ENCODE measurements around the gene ANKRD33B. TPM values are rescaled to one million over a fixed set of nuclear protein-coding genes. Genes with fewer than 3 reads are reported as not detected.

Gene ANKRD33B
- total RNA-seq, 1 donor from 2014 or later = 2.2 TPM

DNA sequence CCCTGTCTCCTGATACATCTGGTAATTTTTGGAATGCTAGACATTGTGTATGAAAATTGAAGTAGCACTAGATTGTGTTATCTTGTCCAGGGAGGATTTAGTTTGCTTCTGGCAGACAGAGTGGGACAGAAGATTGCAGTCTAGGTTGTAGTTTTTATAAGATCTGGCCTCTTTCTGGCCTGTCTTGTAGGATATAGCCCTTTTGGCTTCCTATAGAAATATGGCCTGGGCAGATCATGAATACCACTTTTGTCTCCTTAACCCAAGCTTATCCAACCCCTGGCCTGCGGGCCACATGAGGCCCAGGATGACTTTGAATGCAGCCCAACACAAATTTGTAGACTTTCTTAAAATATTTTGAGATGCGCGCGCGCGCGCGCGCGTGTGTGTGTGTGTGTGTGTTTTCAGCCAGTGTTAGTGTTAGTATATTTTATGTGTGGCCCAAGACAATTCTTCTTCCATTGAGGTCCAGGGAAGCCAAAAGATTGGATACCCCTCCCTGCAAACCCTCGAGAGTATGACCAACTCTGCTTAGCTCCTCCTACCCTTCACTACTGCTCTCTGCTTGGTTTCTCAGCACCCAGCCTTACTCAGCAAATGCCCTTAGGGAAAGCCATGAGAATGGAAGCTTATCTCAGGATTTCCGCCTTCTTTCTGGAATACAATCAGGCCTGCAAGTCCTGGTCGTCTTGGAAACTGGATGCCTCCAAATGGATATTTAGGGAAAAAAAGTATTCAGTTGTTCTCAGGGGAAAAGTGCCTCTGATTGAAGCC lies 26.5 kb downstream of the ANKRD33B start:
- no peaks in the 10 kb centered on the region for H3K79me2 ChIP-seq (ENCODE audit: low read depth)
- Mint-ChIP-seq H3K27ac (peak overlapping the region; percentile 67), H3K36me3 (no peaks in the 10 kb centered on the region), H3K27me3 (ENCODE audit: insufficient read depth, low read depth) (peaks cover 5% of the 10 kb centered on the region), H3K4me3 (no peak overlapping the region), H3K9me3 (no peaks in the 10 kb centered on the region), H3K4me1 (peaks cover 20% of the 10 kb centered on the region)
- H2AFZ ChIP-seq (replicated peaks) = peak overlapping the region; percentile 36
- DNase-seq (ENCODE audit: low spot score) = peak; percentile 66
- TF ChIP-seq EZH2 (IDR thresholded peaks at IDR 0.05) (no peak), EZH2phosphoT487 (IDR thresholded peaks at IDR 0.05) (no peak)
- TF ChIP-seq, protein P1, sequence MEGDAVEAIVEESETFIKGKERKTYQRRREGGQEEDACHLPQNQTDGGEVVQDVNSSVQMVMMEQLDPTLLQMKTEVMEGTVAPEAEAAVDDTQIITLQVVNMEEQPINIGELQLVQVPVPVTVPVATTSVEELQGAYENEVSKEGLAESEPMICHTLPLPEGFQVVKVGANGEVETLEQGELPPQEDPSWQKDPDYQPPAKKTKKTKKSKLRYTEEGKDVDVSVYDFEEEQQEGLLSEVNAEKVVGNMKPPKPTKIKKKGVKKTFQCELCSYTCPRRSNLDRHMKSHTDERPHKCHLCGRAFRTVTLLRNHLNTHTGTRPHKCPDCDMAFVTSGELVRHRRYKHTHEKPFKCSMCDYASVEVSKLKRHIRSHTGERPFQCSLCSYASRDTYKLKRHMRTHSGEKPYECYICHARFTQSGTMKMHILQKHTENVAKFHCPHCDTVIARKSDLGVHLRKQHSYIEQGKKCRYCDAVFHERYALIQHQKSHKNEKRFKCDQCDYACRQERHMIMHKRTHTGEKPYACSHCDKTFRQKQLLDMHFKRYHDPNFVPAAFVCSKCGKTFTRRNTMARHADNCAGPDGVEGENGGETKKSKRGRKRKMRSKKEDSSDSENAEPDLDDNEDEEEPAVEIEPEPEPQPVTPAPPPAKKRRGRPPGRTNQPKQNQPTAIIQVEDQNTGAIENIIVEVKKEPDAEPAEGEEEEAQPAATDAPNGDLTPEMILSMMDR (IDR thresholded peaks at IDR 0.05) = no peak
- peaks cover 10% of the 10 kb centered on the region for H3F3A ChIP-seq (ENCODE audit: low read depth)
- H3K4me3 ChIP-seq = no peak overlapping the region
- H3K4me2 ChIP-seq = peak overlapping the region; percentile 10
- H3K27ac ChIP-seq = no peak overlapping the region
- no peaks in the 10 kb centered on the region for H3K36me3 ChIP-seq
- no peaks in the 10 kb centered on the region for H3K9me3 ChIP-seq (ENCODE audit: low read depth)
- H4K20me1 ChIP-seq (ENCODE audit: low read depth) = no peaks in the 10 kb centered on the region
- H3K4me1 ChIP-seq = peaks cover 13% of the 10 kb centered on the region
- H3K9ac ChIP-seq = no peak overlapping the region
- no peaks in the 10 kb centered on the region for H3K27me3 ChIP-seq

DNA sequence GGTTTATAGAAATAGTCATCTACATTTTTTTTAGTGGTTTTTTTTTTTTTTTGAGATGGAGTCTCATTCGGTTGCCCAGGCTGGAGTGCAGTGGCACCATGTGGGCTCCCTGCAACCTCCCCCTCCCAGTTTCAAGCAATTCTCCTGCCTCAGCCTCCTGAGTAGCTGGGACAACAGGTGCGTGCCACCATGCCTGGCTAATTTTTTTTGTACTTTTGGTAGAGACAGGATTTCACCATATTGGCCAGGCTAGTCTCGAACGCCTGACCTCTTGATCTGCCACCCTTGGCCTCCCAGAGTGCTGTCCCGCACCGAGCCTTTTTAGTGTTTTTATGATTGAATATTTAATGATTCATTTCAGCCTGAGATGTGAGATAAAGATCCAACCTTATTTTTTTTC lies 27.3 kb downstream of the ANKRD33B start:
- Histone ChIP-seq H3K4me1 (peaks cover 13% of the 10 kb centered on the region), H3K36me3 (no peaks in the 10 kb centered on the region), H3F3A (ENCODE audit: low read depth) (peaks cover 10% of the 10 kb centered on the region), H4K20me1 (ENCODE audit: low read depth) (no peaks in the 10 kb centered on the region), H3K9me3 (ENCODE audit: low read depth) (no peaks in the 10 kb centered on the region), H3K4me3 (no peak overlapping the region), H3K27me3 (no peaks in the 10 kb centered on the region), H3K4me2 (peak overlapping the region; percentile 10), H3K27ac (no peak overlapping the region), H3K9ac (no peak overlapping the region), H2AFZ (replicated peaks) (no peak overlapping the region), H3K79me2 (ENCODE audit: low read depth) (no peaks in the 10 kb centered on the region)
- Mint-ChIP-seq H3K27me3 (ENCODE audit: insufficient read depth, low read depth) (peaks cover 5% of the 10 kb centered on the region), H3K4me3 (no peak overlapping the region), H3K27ac (peak overlapping the region; percentile 25), H3K36me3 (no peaks in the 10 kb centered on the region), H3K9me3 (no peaks in the 10 kb centered on the region), H3K4me1 (peaks cover 20% of the 10 kb centered on the region)
- TF ChIP-seq, protein P1 (IDR thresholded peaks at IDR 0.05) = no peak
- TF ChIP-seq EZH2phosphoT487 (IDR thresholded peaks at IDR 0.05) (no peak), EZH2 (IDR thresholded peaks at IDR 0.05) (no peak)
- no peak for DNase-seq (ENCODE audit: low spot score)

DNA sequence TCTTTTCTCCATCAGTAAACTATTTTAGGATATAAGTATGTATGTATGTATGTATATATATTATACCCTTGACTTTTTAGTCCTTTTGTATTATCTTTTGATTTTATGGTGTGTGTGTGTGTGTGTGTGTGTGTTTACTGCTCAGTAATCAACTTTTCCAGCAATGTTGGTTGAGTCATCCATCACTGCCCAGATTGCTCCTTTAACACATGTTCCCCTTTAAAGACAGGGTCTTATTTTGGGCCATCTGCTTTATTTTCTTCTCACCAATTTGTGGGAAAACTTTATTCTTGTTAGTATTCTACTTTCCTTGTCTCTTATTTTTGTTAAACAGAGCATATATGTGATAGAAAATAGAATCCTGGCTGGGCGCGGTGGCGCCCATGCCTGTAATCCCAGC lies 28.1 kb downstream of the ANKRD33B start:
- Histone ChIP-seq H3K4me2 (no peak overlapping the region), H3K36me3 (no peaks in the 10 kb centered on the region), H3K9ac (no peak overlapping the region), H3K9me3 (ENCODE audit: low read depth) (no peaks in the 10 kb centered on the region), H3K4me1 (peaks cover 13% of the 10 kb centered on the region), H3K4me3 (no peak overlapping the region), H3K27ac (no peak overlapping the region), H2AFZ (replicated peaks) (no peak overlapping the region), H3K27me3 (no peaks in the 10 kb centered on the region), H3K79me2 (ENCODE audit: low read depth) (no peaks in the 10 kb centered on the region), H3F3A (ENCODE audit: low read depth) (peaks cover 10% of the 10 kb centered on the region), H4K20me1 (ENCODE audit: low read depth) (no peaks in the 10 kb centered on the region)
- Mint-ChIP-seq H3K27me3 (ENCODE audit: insufficient read depth, low read depth) (peaks cover 5% of the 10 kb centered on the region), H3K4me1 (peaks cover 20% of the 10 kb centered on the region), H3K36me3 (no peaks in the 10 kb centered on the region), H3K27ac (no peak overlapping the region), H3K4me3 (no peak overlapping the region), H3K9me3 (peaks cover 2% of the 10 kb centered on the region)
- no peak for DNase-seq (ENCODE audit: low spot score)
- TF ChIP-seq EZH2 (IDR thresholded peaks at IDR 0.05) (no peak), EZH2phosphoT487 (IDR thresholded peaks at IDR 0.05) (no peak)
- TF ChIP-seq, protein P1 (IDR thresholded peaks at IDR 0.05) = no peak

Data from neural progenitor cell (in vitro differentiated cells).